GM19452 (cell line): ENCODE measurements around the gene BRMS1.
"Not testable (repeated sequence)": the region's sequence is repeated elsewhere in the genome, so short reads cannot be mapped to it uniquely, and the experiment has no call there.

Experiments
- ATAC-seq: cut with Tn5 transposase; IDR thresholded peaks from one replicate; pipeline ENCODE4 v1.9.1; 2021; ENCODE audit not compliant: unreplicated experiment

The BRMS1 gene

GRCh38 chr11:66310803-66311440, 34.0 kb downstream of the BRMS1 start:
- not testable (repeated sequence) for ATAC-seq

- ATAC-seq = no peak
Measured at GRCh38 chr11:66310324-66310723, 34.6 kb downstream of the BRMS1 start.

- ATAC-seq = no peak
Measured at GRCh38 chr11:66309475-66309874, 35.4 kb downstream of the BRMS1 start.

GRCh38 chr11:66302656-66303055, 42.2 kb downstream of the BRMS1 start:
- ATAC-seq = no peak

GRCh38 chr11:66299186-66299585, 45.7 kb downstream of the BRMS1 start:
- ATAC-seq = no peak

GRCh38 chr11:66297610-66298009, 47.3 kb downstream of the BRMS1 start:
- ATAC-seq = no peak

- no peak for ATAC-seq
Measured at GRCh38 chr11:66294626-66295620, 50.0 kb downstream of the BRMS1 start.

GRCh38 chr11:66293777-66294625, 50.9 kb downstream of the BRMS1 start:
- ATAC-seq = no peak

GRCh38 chr11:66293352-66293751, 51.6 kb downstream of the BRMS1 start:
- no peak for ATAC-seq

GRCh38 chr11:66292543-66293332, 52.2 kb downstream of the BRMS1 start:
- no peak for ATAC-seq

GRCh38 chr11:66291706-66292542, 53.0 kb downstream of the BRMS1 start, which contains the start of gene TMEM151A:
Gene TMEM151A (plus strand): TSS chr11:66291894. CDS start chr11:66292014, 120 bp downstream.
- ATAC-seq = no peak

GRCh38 chr11:66291303-66291705, 53.6 kb downstream of the BRMS1 start:
- no peak for ATAC-seq

- no peak for ATAC-seq
Measured at GRCh38 chr11:66290330-66290621, 54.6 kb downstream of the BRMS1 start.

- ATAC-seq = peak; percentile 41
Measured at GRCh38 chr11:66289548-66290329, 55.2 kb downstream of the BRMS1 start.

- peak; percentile 85 for ATAC-seq
Measured at GRCh38 chr11:66288671-66289547, 56.0 kb downstream of the BRMS1 start, which contains the start of gene YIF1A. Gene YIF1A (minus strand): TSS chr11:66289143. CDS start chr11:66288985, 158 bp downstream.

- ATAC-seq = no peak
Measured at GRCh38 chr11:66287889-66288670, 56.8 kb downstream of the BRMS1 start.
